IMR-90 (cell line): ENCODE measurements around the gene EPHA5. TPM values are rescaled to one million over a fixed set of nuclear protein-coding genes. Genes with fewer than 3 reads are reported as not detected.

Experiments used
- ATAC-seq: fragments of 200-7000 bp; cut with Tn5 transposase; 2 replicates; pipeline ENCODE4 v1.9.1; 2020; ENCODE audit warnings: low read depth, mild to moderate bottlenecking, moderate library complexity
- BruUV-seq: library from RNA; stranded (reverse); fragments of 400-500 nt; replicated peaks from 2 replicates; lab custom pipeline; 2021; lab: Mats Ljungman, UMichigan
- CTCF ChIA-PET: fragments of 300-600 bp; formaldehyde crosslinking; extraction: SDS; loops from one replicate; lab custom pipeline; 2021; ENCODE audit warnings: antibody characterized with exemption; lab: Yijun Ruan, JAX
- POLR2A ChIA-PET: fragments of 300-600 bp; sonication (Branson Sonifier 250); formaldehyde crosslinking; loops from one replicate; lab custom pipeline; 2022; ENCODE audit warnings: antibody characterized with exemption; ENCODE audit not compliant: unreplicated experiment; lab: Charles Lee
- DNase-seq: peaks from one replicate; pipeline ENCODE4 v3.0.0; 2013
- H2AFZ ChIP-seq: replicated peaks from 2 replicates; pipeline ENCODE3; 2013; ENCODE audit warnings: low read length, mild to moderate bottlenecking; ENCODE audit not compliant: poor library complexity
- H2AK5ac ChIP-seq: 2 replicates; pipeline ENCODE4 v1.6.1; 2013; ENCODE audit warnings: low read depth, low read length, inconsistent platforms
- H2AK9ac ChIP-seq: replicated peaks from 2 replicates; pipeline ENCODE3; 2013; ENCODE audit warnings: mild to moderate bottlenecking, low read depth, low read length, moderate library complexity; ENCODE audit not compliant: poor library complexity
- H2BK120ac ChIP-seq: 2 replicates; pipeline ENCODE4 v1.6.1; 2013; ENCODE audit warnings: low read depth, low read length, inconsistent platforms
- H2BK15ac ChIP-seq: 3 replicates; pipeline ENCODE4 v1.6.1; 2013; ENCODE audit warnings: low read depth, low read length, inconsistent platforms
- H2BK20ac ChIP-seq: 2 replicates; pipeline ENCODE4 v1.6.1; 2013; ENCODE audit warnings: low read depth, mild to moderate bottlenecking, inconsistent platforms, low read length, moderate library complexity
- H2BK5ac ChIP-seq: 2 replicates; pipeline ENCODE4 v1.6.1; 2013; ENCODE audit warnings: mild to moderate bottlenecking, low read depth, low read length, inconsistent platforms; ENCODE audit not compliant: poor library complexity, severe bottlenecking
- H3K14ac ChIP-seq: replicated peaks from 2 replicates; pipeline ENCODE4 v1.6.1; 2013; ENCODE audit warnings: low read depth, low read length, inconsistent platforms
- H3K18ac ChIP-seq: 2 replicates; pipeline ENCODE4 v1.6.1; 2013; ENCODE audit warnings: low read depth, low read length, control low read depth
- H3K23ac ChIP-seq: 2 replicates; pipeline ENCODE4 v1.6.1; 2013; ENCODE audit warnings: low read depth, low read length, inconsistent platforms
- H3K27ac ChIP-seq: 2 replicates; pipeline ENCODE4 v1.5.1; 2013; ENCODE audit warnings: mild to moderate bottlenecking, control low read depth, low read length; ENCODE audit not compliant: insufficient read depth
- H3K27me3 ChIP-seq: 2 replicates; pipeline ENCODE4 v1.6.1; 2013; ENCODE audit warnings: low read length; ENCODE audit not compliant: control insufficient read depth, insufficient read depth
- H3K36me3 ChIP-seq: 2 replicates; pipeline ENCODE4 v1.6.1; 2013; ENCODE audit warnings: low read length, mixed read lengths; ENCODE audit not compliant: control insufficient read depth, insufficient read depth
- H3K4ac ChIP-seq: 2 replicates; pipeline ENCODE4 v1.6.1; 2013; ENCODE audit warnings: low read depth, low read length, inconsistent platforms
- H3K4me1 ChIP-seq: 2 replicates; pipeline ENCODE4 v1.6.1; 2013; ENCODE audit warnings: low read length, mixed read lengths; ENCODE audit not compliant: control insufficient read depth, insufficient read depth
- H3K4me2 ChIP-seq: 2 replicates; pipeline ENCODE4 v1.6.1; 2013; ENCODE audit warnings: low read depth, mild to moderate bottlenecking, control low read depth, low read length, moderate library complexity
- H3K4me3 ChIP-seq: 2 replicates; pipeline ENCODE4 v1.5.1; 2013; ENCODE audit warnings: low read depth, mild to moderate bottlenecking, control low read depth, low read length, moderate library complexity; ENCODE audit not compliant: insufficient read depth
- H3K56ac ChIP-seq: 2 replicates; pipeline ENCODE4 v1.6.1; 2013; ENCODE audit warnings: low read length, inconsistent platforms; ENCODE audit not compliant: insufficient read depth; ENCODE audit errors: extremely low read depth
- H3K79me1 ChIP-seq, 2 experiments: 2 replicates each; pipeline ENCODE4 v1.6.1; 2013; ENCODE audit warnings: low read length in 2 of 2, inconsistent platforms in 1 of 2, low read depth in 1 of 2
- H3K9ac ChIP-seq: 2 replicates; pipeline ENCODE4 v1.6.1; 2013; ENCODE audit warnings: low read depth, low read length, control low read depth
- H3K9me1 ChIP-seq: 2 replicates; pipeline ENCODE4 v1.6.1; 2013; ENCODE audit warnings: low read length, inconsistent platforms; ENCODE audit not compliant: insufficient read depth
- H3K9me3 ChIP-seq: 2 replicates; pipeline ENCODE4 v1.6.1; 2013; ENCODE audit warnings: low read length; ENCODE audit not compliant: control insufficient read depth, insufficient read depth
- H4K20me1 ChIP-seq: 2 replicates; pipeline ENCODE4 v1.6.1; 2013; ENCODE audit warnings: low read length, inconsistent platforms; ENCODE audit not compliant: insufficient read depth
- H4K5ac ChIP-seq: 2 replicates; pipeline ENCODE4 v1.6.1; 2013; ENCODE audit warnings: mild to moderate bottlenecking, low read depth, low read length, control low read depth
- H4K8ac ChIP-seq, 2 experiments: 2 replicates each; pipeline ENCODE4 v1.6.1; 2013; ENCODE audit warnings: low read depth in 2 of 2, low read length in 2 of 2, control low read depth in 1 of 2, inconsistent platforms in 1 of 2
- H4K91ac ChIP-seq: 2 replicates; pipeline ENCODE4 v1.6.1; 2013; ENCODE audit warnings: low read depth, low read length, inconsistent platforms; ENCODE audit not compliant: insufficient read depth
- BHLHE40 ChIP-seq: fragments of 150-350 bp; IDR thresholded peaks from 2 replicates; pipeline ENCODE4 v1.6.1; 2016; ENCODE audit warnings: mild to moderate bottlenecking, low read depth, low read length
- CEBPB ChIP-seq: IDR thresholded peaks from 2 replicates; pipeline ENCODE4 v1.6.1; 2012; ENCODE audit warnings: low read depth, low read length, improper control_type of control experiment
- CHD1 ChIP-seq: IDR thresholded peaks from 2 replicates; pipeline ENCODE4 v1.6.1; 2012; ENCODE audit warnings: low read depth, low read length, improper control_type of control experiment
- FOS ChIP-seq: fragments of 150-350 bp; IDR thresholded peaks from 2 replicates; pipeline ENCODE4 v1.6.1; 2016; ENCODE audit warnings: low read depth, low read length
- MAFK ChIP-seq: IDR thresholded peaks from 2 replicates; pipeline ENCODE4 v1.6.1; 2012; ENCODE audit warnings: low read depth, low read length, improper control_type of control experiment
- MAZ ChIP-seq: IDR thresholded peaks from 2 replicates; pipeline ENCODE4 v1.6.1; 2012; ENCODE audit warnings: low read depth, mild to moderate bottlenecking, low read length, improper control_type of control experiment, moderate library complexity, borderline replicate concordance
- RCOR1 ChIP-seq: IDR thresholded peaks from 2 replicates; pipeline ENCODE4 v1.6.1; 2012; ENCODE audit warnings: mild to moderate bottlenecking, low read length, improper control_type of control experiment; ENCODE audit not compliant: insufficient replicate concordance
- RFX5 ChIP-seq: IDR thresholded peaks from 2 replicates; pipeline ENCODE4 v1.8.0; 2012; ENCODE audit warnings: low read depth, mild to moderate bottlenecking, low read length, moderate library complexity
- WGBS, 2 experiments: methylation state at CpG; one replicate each; pipeline versions ENCODE4 v1.1.5 to v1.1.7; 2013; ENCODE audit warnings: missing lambda C conversion rate in 2 of 2; ENCODE audit not compliant: insufficient read length in 1 of 2; ENCODE audit errors: extremely low coverage in 2 of 2; 5-methylcytosine and 5-hydroxymethylcytosine counted together
- dilution Hi-C: fragments of 300-500 bp; cut with HindIII; formaldehyde crosslinking; loops from one replicate; pipeline ENCODE4 v1.14.3; 2018; ENCODE audit warnings: low sequenced_read_pairs; ENCODE audit not compliant: unreplicated experiment
- in situ Hi-C: fragments of 300-500 bp; cut with MboI; formaldehyde crosslinking; loops from 3 replicates; pipeline ENCODE4 v1.14.3; 2019; ENCODE audit warnings: low sequenced_read_pairs, inconsistent platforms, mixed read lengths
- intact Hi-C: fragments of 100-400 bp; cut with micrococcal nuclease; formaldehyde crosslinking; loops from 2 replicates; pipeline ENCODE4 v1.10.0; 2022
- polyA plus RNA-seq, 3 experiments: library from polyadenylated mRNA; depleted of rRNA; stranded (reverse); fragments of >200 nt; gene quantifications; 2 replicates each; pipeline ENCODE4 v1.2.3, GENCODE V29; 2012; ENCODE audit warnings: low replicate concordance in 1 of 3
- total RNA-seq: library from RNA; depleted of rRNA; stranded (reverse); fragments of >200 nt; gene quantifications from 2 replicates; pipeline ENCODE4 v1.2.3, GENCODE V29; 2012
- TF ChIP-seq, protein P1 (sequence below): fragments of 150-350 bp; IDR thresholded peaks from 2 replicates; pipeline ENCODE4 v1.6.1; 2016; ENCODE audit warnings: low read depth, mild to moderate bottlenecking, low read length, moderate library complexity, borderline replicate concordance

Gene EPHA5
- total and polyA plus RNA-seq, 2 of the 4 experiments (the other 2 are of a cell fraction), result 0.07 to 0.18 TPM

DNA sequence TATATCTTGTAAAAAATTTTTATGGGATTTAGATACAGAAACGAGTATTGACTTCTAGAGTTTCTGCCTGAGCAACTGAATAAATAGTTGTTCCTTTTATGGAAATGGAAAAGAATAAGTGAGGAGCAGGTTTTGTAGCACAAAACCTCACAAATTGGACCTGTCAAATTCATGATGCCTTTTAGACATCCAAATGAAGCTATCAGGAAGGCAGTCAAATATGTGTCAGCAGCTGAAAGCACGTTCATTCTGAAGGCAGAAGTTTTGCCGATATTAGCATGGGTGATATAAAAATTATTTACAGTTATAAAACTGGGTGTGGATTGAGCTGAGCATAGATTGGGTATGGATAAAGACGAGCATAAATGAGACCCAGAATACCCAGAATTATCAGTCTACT lies 374.0 kb downstream of the EPHA5 start:
- Histone ChIP-seq H2BK15ac (no peak overlapping the region), H3K4ac (no peak overlapping the region), H3K23ac (no peak overlapping the region), H3K18ac (no peak overlapping the region), H3K4me1 (no peaks in the 10 kb centered on the region), H2AFZ (no peak overlapping the region), H3K56ac (no peak overlapping the region), H2AK5ac (no peak overlapping the region), H3K79me1 (no peaks in the 10 kb centered on the region), H3K9ac (no peak overlapping the region), H4K91ac (no peak overlapping the region), H2BK20ac (no peak overlapping the region), H4K5ac (no peak overlapping the region), H3K27me3 (no peaks in the 10 kb centered on the region), H3K4me3 (no peak overlapping the region), H2AK9ac (no peak overlapping the region), H4K20me1 (no peaks in the 10 kb centered on the region), H2BK120ac (no peak overlapping the region), H3K36me3 (no peaks in the 10 kb centered on the region), H3K27ac (no peak overlapping the region), H2BK5ac (no peak overlapping the region), H3K14ac (no peak overlapping the region), H3K9me1 (no peaks in the 10 kb centered on the region), H4K8ac (no peak overlapping the region), H3K9me3 (peaks cover 3% of the 10 kb centered on the region; the same call in 1 of the 2 replicates), H3K4me2 (no peak overlapping the region)
- no TSS peak for BruUV-seq
- ATAC-seq, result no peak
- in situ Hi-C loops, result no loop called here
- no peak for DNase-seq
- dilution Hi-C loops, result no loop called here
- POLR2A ChIA-PET, result no interaction called here
- intact Hi-C loops, result no loop called here
- CTCF ChIA-PET, result no interaction called here
- TF ChIP-seq MAFK, result no peak
- TF ChIP-seq RFX5, result no peak
- TF ChIP-seq BHLHE40, result no peak
- TF ChIP-seq CHD1, result no peak
- TF ChIP-seq CEBPB, result no peak
- no peak for TF ChIP-seq MAZ
- TF ChIP-seq RCOR1, result no peak
- no peak for TF ChIP-seq FOS
- TF ChIP-seq, protein P1, sequence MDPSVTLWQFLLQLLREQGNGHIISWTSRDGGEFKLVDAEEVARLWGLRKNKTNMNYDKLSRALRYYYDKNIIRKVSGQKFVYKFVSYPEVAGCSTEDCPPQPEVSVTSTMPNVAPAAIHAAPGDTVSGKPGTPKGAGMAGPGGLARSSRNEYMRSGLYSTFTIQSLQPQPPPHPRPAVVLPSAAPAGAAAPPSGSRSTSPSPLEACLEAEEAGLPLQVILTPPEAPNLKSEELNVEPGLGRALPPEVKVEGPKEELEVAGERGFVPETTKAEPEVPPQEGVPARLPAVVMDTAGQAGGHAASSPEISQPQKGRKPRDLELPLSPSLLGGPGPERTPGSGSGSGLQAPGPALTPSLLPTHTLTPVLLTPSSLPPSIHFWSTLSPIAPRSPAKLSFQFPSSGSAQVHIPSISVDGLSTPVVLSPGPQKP, result no peak
- WGBS, 2 experiments, result no CpG with 5 or more reads among the region's 4 CpGs
